Activated T-cell treated with anti-CD3 and anti-CD28 coated beads, Interleukin-2, amount 50 U/mL, for 1 hour (primary cell): Measurements from ENCODE around the gene HSFX1.
"Not testable (repeated sequence)": the region's sequence is repeated elsewhere in the genome, so short reads cannot be mapped to it uniquely, and the experiment has no call there.

ENCODE experiments used
- DNase-seq: peaks from one replicate; pipeline ENCODE4 v3.0.0-alpha.2; 2020

The HSFX1 gene, protein sequence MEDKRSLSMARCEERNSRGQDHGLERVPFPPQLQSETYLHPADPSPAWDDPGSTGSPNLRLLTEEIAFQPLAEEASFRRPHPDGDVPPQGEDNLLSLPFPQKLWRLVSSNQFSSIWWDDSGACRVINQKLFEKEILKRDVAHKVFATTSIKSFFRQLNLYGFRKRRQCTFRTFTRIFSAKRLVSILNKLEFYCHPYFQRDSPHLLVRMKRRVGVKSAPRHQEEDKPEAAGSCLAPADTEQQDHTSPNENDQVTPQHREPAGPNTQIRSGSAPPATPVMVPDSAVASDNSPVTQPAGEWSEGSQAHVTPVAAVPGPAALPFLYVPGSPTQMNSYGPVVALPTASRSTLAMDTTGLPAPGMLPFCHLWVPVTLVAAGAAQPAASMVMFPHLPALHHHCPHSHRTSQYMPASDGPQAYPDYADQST

DNA sequence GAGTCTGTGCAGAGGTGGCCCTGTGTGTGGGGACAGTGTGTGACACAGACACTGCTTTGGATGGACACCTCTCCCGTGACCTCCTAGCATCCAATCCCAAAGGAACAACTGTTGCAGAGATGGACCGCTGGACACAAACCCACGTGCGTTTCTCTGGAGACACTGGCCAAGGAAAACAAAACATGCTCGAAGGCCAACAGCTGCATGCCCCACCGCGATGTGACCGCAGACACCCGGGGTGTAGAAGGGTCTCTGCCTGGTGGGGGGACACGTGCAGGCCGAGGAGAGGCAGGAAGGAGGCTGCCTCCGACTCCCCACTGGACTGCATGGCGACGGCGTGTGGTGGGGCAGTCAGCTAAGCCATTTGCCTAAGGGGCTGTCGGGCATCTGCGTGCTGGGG, at the start of gene HSFX1:
HSFX1 (plus strand) TSS at position 301 of the 400 bp plus-strand sequence. CDS start 614 bp downstream, outside the sequence.
- DNase-seq: not testable (repeated sequence)

DNA sequence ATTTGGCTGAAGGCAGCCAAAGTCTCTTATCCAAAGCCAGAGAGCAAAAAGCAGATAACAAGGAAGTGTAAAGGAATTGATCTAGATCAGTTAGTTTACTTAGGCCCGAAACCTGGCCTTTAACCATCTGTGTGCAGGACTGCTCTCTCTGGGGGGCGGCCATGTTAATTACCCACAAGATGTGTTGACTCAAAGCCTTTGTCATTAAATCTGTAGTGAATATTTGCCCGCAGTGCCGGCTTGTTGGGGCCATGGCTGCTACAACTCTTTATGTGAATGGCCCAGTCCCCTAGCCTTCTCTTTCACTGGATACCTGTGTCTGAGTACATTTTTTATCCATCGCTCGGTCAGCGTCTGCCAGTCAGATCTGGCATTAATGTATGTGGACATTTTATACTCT, 46.6 kb upstream of the HSFX1 start:
- not testable (repeated sequence) for DNase-seq

DNA sequence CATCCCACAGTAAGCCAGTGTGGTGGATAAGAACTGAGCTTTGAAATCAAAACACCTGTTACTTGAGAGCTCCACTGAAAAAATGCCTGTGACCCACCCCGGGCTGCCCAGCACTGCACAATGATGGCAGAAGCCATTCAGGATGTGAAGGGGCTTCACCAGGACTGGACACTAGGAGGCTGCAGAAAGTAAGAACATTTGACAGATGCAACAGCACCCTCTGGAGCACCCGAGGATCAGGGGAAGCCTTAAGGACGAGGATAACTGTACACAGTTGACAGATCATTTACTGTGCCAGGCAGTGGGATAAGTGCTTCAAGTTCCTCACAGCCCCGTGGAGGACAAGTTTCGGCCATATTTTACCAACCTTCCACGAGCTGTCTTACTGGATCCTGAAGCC, 31.6 kb upstream of the HSFX1 start:
- DNase-seq: not testable (repeated sequence)

DNA sequence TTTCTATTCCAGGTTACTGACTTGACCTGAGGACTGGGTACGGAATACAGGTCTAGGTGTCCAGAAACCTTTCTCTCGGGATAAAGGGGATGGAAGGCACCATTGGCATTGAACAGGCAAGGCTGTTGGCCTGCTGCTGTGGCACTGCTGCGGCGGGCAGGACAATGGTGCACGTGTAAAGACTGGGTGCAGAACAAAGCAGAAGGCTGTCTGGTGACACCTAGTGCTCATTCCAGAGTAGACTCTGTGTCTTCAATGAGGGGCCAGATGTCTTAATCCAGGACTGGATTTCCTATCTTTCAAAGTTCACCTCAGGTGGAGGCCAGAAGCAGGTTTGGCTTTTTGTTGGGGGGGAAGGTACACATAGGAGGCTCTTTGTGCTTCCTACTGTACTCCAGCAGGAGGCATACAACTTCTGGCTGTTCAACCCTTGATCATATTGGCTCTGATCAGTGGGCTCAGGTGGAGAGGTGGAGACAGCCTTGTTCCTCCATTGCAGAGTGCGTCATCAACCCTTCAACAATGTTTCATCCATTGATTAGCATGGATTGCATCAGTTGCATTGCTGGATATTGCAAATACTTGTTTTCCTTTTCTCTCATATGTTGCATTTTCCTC, 27.4 kb upstream of the HSFX1 start:
- not testable (repeated sequence) for DNase-seq

DNA sequence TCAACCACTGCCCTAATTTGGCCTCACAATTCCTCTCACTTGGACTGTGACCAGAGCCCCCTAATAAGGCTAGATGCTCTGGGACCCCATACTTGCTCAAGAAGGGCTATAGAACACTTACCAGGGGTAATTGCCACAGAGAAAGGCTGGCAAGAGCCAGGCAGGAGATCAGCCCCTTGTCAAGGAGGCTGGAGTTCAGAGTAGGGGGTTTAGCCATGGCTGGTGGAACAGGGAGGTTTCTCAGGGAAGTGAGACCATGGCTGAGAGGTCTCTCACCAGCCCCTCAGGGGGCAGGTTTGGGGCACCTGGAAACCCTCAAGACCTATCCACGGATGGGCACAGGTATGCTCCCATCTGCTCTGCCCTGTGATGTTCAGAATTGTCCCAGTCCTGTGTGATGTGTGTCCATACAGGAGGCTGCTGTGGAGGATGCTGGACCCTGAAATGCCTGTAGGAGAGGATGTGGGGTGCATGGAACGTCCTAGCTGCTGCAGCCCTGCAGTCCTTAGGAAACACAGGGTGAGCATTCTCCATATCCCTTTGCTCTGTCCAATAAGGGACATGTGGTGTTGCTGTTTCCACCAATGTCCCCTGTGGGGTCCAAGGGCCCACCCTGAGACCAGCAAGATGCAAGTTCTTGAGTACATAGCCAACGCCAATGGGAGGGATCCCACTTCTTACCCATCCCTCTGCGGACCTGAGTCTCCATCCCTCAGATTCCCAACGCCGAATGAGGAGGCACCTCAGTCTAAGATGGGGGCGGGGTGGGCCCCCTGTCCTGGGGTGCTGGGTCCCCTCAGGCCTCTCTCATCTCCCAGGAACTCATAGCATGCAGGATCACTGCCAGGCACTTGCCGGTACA, 16.4 kb upstream of the HSFX1 start:
- no peak for DNase-seq

DNA sequence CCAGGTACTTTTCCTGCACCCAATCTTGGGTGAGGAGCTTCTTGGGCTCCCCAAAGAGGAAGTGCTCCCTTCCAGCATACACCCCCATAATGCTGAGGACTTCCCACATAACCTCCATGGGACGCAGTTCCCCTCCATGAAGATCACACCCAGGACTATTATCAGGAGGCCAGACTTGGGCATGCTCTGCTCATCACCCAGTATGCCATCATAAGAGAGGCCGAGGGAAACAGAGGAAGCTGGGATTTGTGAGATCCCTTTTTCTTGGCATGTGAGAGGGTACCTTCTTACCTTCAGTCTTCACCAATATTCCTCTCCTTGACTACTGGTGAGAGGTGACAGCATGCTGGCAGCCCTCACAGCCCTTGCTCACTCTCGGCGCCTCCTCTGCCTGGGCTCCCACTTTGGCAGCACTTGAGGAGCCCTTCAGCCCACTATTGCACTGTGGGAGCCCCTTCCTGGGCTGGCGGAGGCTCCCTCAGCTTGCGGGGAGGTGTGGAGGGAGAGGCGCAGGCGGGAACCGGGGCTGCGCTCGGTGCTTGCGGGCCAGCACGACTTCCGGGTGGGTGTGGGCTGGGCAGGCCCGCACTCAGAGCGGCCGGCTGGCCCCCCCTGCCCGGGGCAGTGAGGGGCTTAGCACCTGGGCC, 15.7 kb upstream of the HSFX1 start:
- no peak for DNase-seq

DNA sequence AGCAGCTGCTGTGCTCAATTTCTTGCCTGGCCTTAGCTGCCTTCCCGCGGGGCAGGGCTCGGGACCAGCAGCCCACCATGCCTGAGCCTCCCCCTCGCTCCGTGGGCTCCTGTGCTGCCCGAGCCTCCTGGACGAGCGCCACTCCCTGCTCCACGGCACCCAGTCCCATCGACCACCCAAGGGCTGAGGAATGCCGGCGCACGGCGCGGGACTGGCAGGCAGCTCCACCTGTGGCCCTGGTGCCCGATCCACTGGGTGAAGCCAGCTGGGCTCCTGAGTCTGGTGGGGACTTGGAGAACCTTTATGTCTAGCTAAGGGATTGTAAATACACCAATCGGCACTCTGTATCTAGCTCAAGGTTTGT, 15.2 kb upstream of the HSFX1 start:
- not testable (repeated sequence) for DNase-seq

DNA sequence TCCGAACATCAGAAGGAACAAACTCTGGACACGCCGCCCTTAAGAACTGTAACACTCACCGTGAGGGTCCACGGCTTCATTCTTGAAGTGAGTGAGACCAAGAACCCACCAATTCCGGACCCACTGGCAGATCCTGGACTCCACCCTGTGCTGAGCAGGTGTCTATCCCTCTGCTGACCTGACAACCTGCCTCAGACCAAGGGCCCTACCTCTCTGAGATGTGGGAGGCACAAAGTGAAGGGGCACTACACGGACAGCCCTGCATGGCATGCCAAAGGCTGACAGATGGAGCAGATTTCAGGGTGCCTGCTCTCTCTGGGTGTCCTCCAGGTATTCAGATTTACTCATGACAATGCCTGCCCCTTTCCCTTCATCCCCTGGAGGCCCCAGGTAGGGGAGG, 14.0 kb upstream of the HSFX1 start:
- no peak for DNase-seq

DNA sequence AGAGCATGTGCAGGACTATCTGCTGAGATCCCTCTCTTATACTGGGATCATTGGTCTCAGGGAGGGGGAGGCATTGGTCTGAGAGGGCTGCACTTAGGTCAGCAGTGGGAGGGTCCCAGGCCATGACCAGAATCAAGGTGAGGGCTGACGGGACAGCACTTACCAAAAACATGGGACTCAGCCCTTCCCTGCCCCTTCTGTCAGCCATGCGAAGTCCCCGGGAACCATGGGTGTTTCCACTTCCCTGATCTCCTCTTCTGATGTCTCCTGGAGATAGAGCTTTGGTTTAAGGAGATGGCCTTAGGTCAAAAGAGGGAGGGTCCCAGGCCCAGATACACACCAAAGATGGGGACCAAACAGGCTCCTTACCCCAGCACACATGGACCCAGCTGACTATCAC, 12.9 kb upstream of the HSFX1 start:
- no peak for DNase-seq

DNA sequence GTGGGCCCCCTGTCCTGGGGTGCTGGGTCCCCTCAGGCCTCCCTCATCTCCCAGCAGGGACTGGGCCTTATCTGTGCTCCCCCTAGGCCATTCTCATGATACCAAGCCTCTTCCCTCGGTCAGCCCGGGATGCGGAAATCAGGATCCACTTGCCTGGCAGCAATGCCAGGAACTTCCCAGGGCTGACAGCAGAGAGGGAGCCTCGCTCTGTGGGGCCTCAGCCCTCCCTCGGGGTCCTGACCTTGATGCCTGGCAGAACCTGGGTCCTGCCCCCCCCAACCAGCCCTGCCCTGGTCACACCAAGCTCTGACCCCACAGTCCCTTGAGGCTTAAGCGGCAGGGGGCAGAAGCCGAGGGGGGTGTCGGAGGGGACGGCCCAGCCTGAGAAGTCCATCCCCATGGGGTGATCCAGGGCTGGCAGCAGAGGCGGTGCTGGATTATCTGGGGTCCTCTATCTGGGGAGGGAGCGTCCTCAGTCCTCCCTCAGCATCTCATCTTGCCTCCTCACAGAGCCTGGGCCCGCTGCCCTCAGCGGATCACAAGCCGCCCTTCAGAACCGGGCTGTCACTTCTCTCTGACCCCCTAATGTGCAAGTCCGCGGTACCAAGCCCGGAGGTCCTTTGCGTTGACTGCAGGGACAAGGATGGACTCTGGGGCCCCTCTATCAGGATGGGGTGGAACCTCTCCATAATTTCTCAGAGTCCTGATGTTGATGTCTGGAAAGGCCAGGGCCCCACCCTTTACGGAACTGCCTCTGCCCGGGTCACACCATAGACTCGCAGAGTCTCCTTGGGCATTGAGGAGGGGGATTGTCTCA, 11.8 kb upstream of the HSFX1 start:
- not testable (repeated sequence) for DNase-seq

DNA sequence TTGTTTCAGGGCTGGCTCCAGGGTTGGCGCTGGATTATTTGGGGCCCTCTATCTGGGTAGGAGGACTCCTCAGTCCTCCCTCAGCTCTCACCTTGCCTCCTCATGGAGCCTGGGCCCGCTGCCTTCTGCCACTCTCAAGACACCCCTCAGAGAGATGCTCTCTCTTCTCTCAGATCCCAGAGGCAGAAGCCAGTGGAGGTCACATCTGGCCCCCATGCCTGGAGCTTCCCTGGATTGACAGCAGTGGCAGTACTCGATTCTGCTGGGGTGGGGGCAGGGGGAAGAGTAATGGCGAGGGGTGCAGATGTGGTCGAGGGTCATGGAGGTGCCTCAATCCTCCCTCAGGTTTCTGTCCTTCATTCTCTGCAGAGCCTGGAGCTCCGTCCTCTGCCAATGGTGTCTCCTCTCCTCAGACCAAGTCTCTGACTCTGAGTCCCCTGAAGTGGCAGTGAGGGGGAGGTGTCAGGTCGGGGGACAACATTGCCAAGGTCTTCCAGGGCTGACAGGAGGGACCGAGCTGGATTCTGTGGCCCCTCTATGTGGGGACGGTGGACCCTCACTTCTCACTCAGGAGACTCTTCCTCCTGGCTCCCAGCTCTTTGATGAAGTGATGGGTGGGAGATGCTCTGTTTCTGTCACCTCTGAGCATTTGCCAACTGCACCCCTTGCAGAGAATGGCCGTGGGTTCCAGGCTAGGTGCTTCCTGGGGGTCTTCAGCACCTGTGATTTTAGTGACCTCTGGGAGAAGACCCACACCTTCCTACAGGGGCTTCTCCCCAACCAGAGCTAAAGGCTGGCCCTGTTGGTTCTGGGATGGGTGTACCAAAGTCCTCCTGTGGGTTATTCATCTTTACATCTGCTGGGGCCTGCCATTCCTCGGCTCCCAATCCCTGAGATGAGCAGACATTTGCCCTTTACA, 10.9 kb upstream of the HSFX1 start:
- no peak for DNase-seq

DNA sequence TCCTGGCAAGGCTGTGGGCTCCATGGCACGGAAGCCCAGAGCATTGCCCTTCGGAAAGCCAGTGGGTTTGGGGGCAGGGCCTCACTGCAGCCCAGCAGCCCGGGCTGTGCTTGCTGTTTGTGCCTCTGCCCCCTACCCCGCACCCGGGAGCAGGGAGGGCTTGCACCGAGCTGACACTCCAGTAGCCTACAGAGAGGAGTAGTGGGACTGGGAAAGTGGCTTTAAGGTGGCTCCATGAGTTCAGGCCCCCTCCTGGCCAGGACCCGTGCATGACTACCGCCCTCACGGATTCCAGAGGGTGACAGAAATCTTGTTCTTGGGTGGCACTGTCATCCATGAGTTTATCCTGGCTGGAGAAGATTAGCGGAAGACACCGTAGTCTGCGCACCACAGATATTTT, 3.5 kb upstream of the HSFX1 start:
- DNase-seq: not testable (repeated sequence)

DNA sequence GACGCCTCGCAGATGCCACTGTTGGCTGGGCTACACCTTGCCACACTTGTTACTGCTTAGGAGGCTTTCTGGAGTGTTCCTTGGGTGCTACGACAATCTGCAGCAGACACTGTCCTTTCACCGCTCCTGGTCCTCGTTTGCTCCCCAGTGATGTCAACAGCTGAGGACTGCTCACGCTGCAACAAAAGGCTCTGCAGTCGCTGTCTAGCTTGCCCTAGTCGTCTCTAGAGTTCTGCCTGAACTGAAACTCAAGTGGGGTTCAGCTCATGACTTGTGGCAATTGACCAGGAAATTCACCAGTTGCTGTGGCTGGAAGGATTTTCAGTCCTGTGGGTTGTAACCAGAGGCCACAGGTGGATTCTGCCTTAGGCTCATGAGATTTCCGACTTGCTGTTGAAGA, 842 bp upstream of the HSFX1 start:
- DNase-seq: not testable (repeated sequence)

DNA sequence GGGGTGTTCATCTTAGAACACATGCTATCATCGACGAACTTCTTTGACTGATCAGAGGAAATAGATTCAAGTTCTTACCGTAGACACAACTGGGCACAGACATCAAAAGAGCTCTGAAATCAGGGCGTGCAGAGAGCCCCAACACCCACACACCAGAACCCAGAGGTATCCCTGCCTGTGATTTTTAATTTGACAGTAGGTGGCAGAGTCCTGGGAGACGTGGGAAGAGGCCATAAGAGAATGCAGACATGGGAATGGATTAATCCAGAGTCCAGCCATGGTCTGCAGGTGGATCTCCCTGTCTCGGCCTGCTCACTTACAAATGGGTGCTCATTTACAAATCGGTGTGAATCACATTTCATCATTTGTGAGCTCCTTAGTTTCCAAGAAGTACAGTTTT, 4.1 kb downstream of the HSFX1 start:
- DNase-seq: not testable (repeated sequence)

DNA sequence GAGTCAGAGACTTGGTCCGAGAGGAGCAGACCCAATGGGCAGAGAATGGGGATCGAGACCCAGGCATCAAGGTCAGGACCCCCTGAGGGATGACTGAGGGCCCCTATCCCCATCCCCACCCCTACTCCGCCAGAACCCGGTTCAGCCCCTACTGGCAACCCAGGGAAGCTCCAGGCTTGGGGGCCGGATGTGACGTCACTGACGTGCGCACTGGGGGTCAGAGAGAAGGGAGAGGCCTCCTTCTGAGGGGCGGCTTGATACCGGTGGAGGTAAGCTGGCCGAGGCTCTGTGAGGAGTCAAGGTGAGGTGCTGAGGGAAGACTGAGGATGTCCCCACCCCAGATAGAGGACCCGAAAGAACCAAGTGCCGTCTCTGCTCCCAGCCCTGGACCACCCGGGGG, 7.9 kb downstream of the HSFX1 start, which contains the start of gene MAGEA9:
MAGEA9 (plus strand) TSS at position 204 of the 400 bp plus-strand sequence. CDS start 4,281 bp downstream, outside the sequence.
- DNase-seq: not testable (repeated sequence)

DNA sequence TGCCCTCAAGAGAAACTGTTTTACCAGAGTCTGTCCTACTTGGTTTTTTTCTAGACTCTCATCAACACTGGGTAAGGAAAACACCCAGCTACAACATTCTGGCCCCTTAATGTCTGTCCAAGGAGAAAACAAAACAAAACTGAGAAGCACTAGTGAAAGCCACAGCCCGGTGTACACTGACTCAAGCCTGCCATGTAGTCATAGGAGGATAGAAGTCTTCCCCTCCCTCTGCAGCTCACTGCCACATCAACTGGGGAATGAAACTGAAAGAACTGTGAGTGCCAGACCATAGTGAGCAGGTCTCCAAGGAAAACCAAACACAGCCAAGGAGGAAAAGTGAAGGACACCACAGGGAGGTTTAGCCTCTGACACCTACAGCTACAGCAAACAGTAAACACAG, 21.7 kb downstream of the HSFX1 start:
- DNase-seq: not testable (repeated sequence)

DNA sequence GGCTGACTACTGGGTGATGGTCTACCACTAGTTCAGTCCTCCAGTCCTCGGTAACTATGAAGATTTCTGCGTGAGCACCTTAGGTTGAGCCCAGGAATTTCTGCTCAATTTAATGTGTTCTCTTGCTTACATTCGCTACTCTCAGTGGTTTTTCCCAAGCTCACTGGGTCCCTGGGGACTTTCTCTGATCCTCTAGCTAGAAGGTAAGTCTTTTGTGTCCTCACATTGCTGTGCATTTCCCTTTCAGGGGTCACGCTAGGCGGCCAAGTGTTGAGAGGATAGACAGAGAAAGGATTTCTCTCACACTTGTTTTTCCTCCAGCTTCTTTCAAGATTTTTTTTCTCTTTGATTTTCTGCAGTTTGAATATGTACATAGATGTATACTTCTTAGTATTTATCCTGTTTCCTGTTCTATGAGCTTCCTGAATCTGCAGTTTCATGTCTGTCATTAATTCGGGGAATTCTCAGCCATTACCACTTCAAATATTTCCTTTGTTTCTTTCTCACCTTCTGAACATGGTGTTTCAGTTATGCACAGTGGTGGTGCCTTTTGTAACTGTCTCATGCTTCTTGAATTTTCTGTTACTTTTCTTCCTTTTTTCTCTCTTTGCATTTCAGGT, 25.3 kb downstream of the HSFX1 start:
- no peak for DNase-seq

DNA sequence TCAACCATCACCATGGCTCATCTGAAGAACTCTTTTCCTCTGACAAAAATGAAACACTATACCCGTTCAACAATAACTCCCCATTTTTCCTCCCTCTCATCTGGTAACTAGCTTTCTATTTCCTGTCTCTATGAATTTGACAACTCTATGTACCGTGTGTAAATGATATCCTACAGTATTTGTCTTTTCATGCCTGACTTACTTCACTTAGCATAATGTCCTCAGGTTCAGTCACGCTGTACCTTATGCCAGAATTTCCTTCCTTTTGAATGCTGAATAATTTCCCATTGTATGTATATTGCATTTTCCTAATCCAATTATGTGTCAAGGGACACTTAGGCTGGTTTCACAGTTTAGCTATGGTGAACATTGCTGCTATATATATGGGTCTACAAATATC, 26.1 kb downstream of the HSFX1 start:
- DNase-seq: no peak

DNA sequence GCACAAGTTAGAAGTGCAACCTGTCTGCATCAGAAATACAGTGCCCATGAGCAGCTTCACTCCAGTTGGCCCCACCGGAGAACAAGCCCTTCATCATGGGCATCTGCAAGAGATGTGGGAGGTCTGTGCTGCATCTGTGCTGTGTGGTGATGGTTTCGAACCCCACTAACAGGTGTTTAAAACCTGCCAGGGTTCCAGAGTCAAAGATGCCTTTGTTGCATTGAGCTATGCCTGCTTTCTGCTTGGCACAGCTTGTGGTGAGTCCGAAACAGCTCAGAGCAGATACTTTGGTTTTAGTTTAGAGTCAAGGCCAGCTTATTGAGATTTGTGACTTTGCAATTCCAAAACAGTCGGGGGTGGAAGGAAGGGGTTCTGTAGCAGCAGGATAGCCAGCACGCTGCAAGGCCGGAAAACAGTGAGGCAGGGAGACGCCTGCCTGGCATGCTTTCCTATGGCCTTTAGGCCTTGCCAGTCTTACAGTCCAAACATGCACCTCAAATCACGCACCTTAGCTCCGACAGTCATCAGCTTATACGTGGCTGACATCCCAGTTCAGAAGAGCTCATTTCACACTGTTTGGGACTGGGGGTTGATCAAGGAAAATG, 29.7 kb downstream of the HSFX1 start:
- DNase-seq: no peak

DNA sequence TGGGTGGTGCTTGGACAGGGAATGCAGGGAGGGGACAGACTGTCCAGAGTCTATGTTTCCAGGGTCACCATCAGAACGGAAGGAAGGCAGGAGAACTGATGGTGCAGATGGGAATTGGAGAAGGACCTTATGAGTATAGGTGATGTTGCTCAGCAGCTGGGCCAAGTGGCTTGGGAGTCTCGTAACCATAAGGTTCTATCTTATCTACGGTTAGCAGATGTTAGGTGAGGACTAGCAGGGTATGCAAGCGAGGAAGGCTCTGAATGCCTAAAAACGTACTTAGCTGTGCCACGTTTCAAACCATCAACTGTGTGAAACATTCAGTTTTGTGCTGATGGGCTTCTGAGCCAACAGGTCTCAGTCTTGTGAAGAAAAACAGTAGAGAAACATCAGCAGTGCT, 30.2 kb downstream of the HSFX1 start:
- no peak for DNase-seq
